Nephron progenitor cell (in vitro differentiated cells): ENCODE measurements around the gene PRR15L.
"Not testable (repeated sequence)": the region's sequence is repeated elsewhere in the genome, so short reads cannot be mapped to it uniquely, and the experiment has no call there.

ENCODE experiments used
- DNase-seq: peaks from one replicate; pipeline ENCODE4 v3.0.0; 2021
- H3K27ac Mint-ChIP-seq: 2 replicates; pipeline ENCODE4 v1.8.0; 2021; ENCODE audit warnings: mild to moderate bottlenecking, moderate library complexity, mixed read lengths
- H3K27me3 Mint-ChIP-seq: 2 replicates; pipeline ENCODE4 v1.8.0; 2021; ENCODE audit warnings: mild to moderate bottlenecking, low read depth, mixed read lengths; ENCODE audit not compliant: poor library complexity
- H3K36me3 Mint-ChIP-seq: 2 replicates; pipeline ENCODE4 v1.8.0; 2021; ENCODE audit warnings: low read depth, mixed read lengths
- H3K4me1 Mint-ChIP-seq: 2 replicates; pipeline ENCODE4 v1.8.0; 2021; ENCODE audit warnings: mixed read lengths
- H3K4me3 Mint-ChIP-seq: 2 replicates; pipeline ENCODE4 v1.8.0; 2021; ENCODE audit warnings: mild to moderate bottlenecking, moderate library complexity, mixed read lengths
- H3K9me3 Mint-ChIP-seq: 2 replicates; pipeline ENCODE4 v1.8.0; 2021; ENCODE audit warnings: mild to moderate bottlenecking, moderate library complexity, mixed read lengths
- CTCF ChIP-seq: fragments of 200-600 bp; sonication (generic); IDR thresholded peaks from 2 replicates; pipeline ENCODE4 v1.5.0; 2021; ENCODE audit warnings: antibody characterized with exemption

The PRR15L gene

GRCh38 chr17:47990962-47991731 lies 33.5 kb upstream of the PRR15L start:
- H3K4me1 Mint-ChIP-seq: peaks cover 100% of the 10 kb centered on the region
- peaks cover 6% of the 10 kb centered on the region for H3K36me3 Mint-ChIP-seq
- peak overlapping the region; percentile 67 for H3K27ac Mint-ChIP-seq
- DNase-seq: peak; percentile 74
- H3K9me3 Mint-ChIP-seq: no peaks in the 10 kb centered on the region
- no peak for TF ChIP-seq CTCF
- H3K27me3 Mint-ChIP-seq: peaks cover 16% of the 10 kb centered on the region
- H3K4me3 Mint-ChIP-seq: no peak overlapping the region

- H3K36me3 Mint-ChIP-seq: peaks cover 13% of the 10 kb centered on the region
- H3K4me1 Mint-ChIP-seq: peaks cover 89% of the 10 kb centered on the region
- TF ChIP-seq CTCF: no peak
- no peak for DNase-seq
- H3K27ac Mint-ChIP-seq: peak overlapping the region; percentile 19
- H3K27me3 Mint-ChIP-seq: peaks cover 16% of the 10 kb centered on the region
- no peaks in the 10 kb centered on the region for H3K9me3 Mint-ChIP-seq
- no peak overlapping the region for H3K4me3 Mint-ChIP-seq
These were observed 32.0 kb upstream of the PRR15L start for GRCh38 chr17:47989700-47990099.

- Mint-ChIP-seq H3K4me1 (peaks cover 84% of the 10 kb centered on the region), H3K9me3 (no peaks in the 10 kb centered on the region), H3K36me3 (peaks cover 13% of the 10 kb centered on the region), H3K27me3 (peaks cover 16% of the 10 kb centered on the region), H3K27ac (peak overlapping the region; percentile 19), H3K4me3 (no peak overlapping the region)
- DNase-seq: no peak
- TF ChIP-seq CTCF: no peak
These were observed 31.5 kb upstream of the PRR15L start for GRCh38 chr17:47989159-47989558.

- not testable (repeated sequence) for DNase-seq, H3K9me3 Mint-ChIP-seq, H3K4me3 Mint-ChIP-seq, H3K27ac Mint-ChIP-seq
- Mint-ChIP-seq H3K36me3 (peaks cover 20% of the 10 kb centered on the region), H3K27me3 (peaks cover 16% of the 10 kb centered on the region), H3K4me1 (peaks cover 84% of the 10 kb centered on the region)
These were observed 30.8 kb upstream of the PRR15L start for GRCh38 chr17:47988445-47988844.

GRCh38 chr17:47987240-47987835 lies 29.7 kb upstream of the PRR15L start:
- Mint-ChIP-seq H3K4me1 (peaks cover 84% of the 10 kb centered on the region), H3K4me3 (no peak overlapping the region), H3K9me3 (no peaks in the 10 kb centered on the region), H3K27ac (peak overlapping the region; percentile 51), H3K36me3 (peaks cover 21% of the 10 kb centered on the region), H3K27me3 (peaks cover 12% of the 10 kb centered on the region)
- peak; percentile 71 for DNase-seq
- no peak for TF ChIP-seq CTCF

GRCh38 chr17:47986520-47986919 lies 28.8 kb upstream of the PRR15L start:
- peak overlapping the region; percentile 22 for H3K27ac Mint-ChIP-seq
- H3K4me3 Mint-ChIP-seq: no peak overlapping the region
- H3K4me1 Mint-ChIP-seq: peaks cover 82% of the 10 kb centered on the region

More at GRCh38 chr17:47986520-47986919, 28.8 kb upstream of the PRR15L start:
- DNase-seq: no peak
- Mint-ChIP-seq H3K9me3 (no peaks in the 10 kb centered on the region), H3K27me3 (peaks cover 10% of the 10 kb centered on the region), H3K36me3 (peaks cover 21% of the 10 kb centered on the region)
- no peak for TF ChIP-seq CTCF
